ENCODE measurements around the gene NCOA1. TPM values are rescaled to one million over a fixed set of nuclear protein-coding genes. Genes with fewer than 3 reads are reported as not detected.
A peak's percentile ranks its signal among the peaks of the same experiment; 100 is the strongest.
"Not testable (repeated sequence)": the region's sequence is repeated elsewhere in the genome, so short reads cannot be mapped to it uniquely, and the experiment has no call there.

NCOA1 gene
- polyA plus RNA-seq, 6 donors from 2014 or later: 9.8 to 21.3 (median 12.6) TPM

- no peaks in the 10 kb centered on the region for H3K27me3 Mint-ChIP-seq
- H3K27ac Mint-ChIP-seq: peak overlapping the region in 1 of 6 donors; percentile 84
Measured at GRCh38 chr2:24515335-24515734, 24.3 kb downstream of the NCOA1 start.

DNA sequence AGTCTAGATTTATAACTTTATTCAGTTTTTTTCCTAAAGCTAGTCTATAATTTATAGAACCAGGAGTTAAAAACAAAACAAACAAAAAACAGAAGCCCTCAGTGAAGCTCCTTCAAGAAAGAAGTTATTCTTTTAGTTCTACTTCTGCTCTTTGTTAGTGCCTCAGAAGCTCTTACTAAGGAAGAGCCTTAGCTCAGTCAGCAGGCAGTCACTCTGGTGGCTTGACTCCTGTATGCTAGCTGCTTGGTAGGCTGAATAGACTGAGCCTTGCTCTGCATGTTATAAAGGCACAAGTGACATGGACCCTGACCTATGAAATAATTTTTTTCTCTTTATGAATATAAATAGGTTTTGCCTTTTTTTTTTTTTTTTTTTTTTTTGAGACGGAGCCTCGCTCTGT is 24.8 kb downstream of the NCOA1 start:
- peaks cover 0 to 4% (median 0%) of the 10 kb centered on the region in 7 donors for H3K9me3 Mint-ChIP-seq

More at GRCh38 chr2:24515335-24515734, 24.3 kb downstream of the NCOA1 start:
- no peak overlapping the region for H3K4me3 Mint-ChIP-seq
- ATAC-seq (ENCODE audit: low read depth in 2 of 2): no peak
- H3K4me1 Mint-ChIP-seq: peaks cover 19 to 35% (median 32%) of the 10 kb centered on the region in 3 donors
- H3K36me3 Mint-ChIP-seq: no peaks in the 10 kb centered on the region
- no peak for DNase-seq
- peaks cover 0 to 4% (median 0%) of the 10 kb centered on the region in 7 donors for H3K9me3 Mint-ChIP-seq

DNA sequence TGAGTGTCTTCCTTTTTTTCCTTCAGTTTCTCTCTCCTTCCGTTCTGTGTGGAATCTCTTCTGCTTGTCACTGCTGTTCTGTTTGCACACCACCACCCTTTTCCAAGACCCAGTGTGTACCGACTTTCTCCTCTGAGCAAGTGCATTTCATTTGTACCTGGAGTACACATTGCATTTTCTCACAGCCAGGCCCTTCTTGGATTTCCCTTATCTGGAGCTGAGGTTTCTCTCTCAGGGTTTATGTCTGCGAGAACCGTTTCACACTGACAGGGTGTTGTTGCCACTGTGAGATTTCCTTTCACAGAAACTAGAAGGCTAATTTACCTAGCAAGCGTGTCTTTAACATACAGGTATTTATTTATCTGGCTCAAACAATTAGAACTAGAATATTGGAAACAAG is 26.2 kb downstream of the NCOA1 start:
- Mint-ChIP-seq H3K4me1 (peaks cover 23 to 34% (median 26%) of the 10 kb centered on the region in 3 donors), H3K27ac (peak overlapping the region in 1 of 6 donors; percentile 15), H3K9me3 (peaks cover 0 to 4% (median 0%) of the 10 kb centered on the region in 7 donors), H3K4me3 (no peak overlapping the region), H3K36me3 (no peaks in the 10 kb centered on the region), H3K27me3 (no peaks in the 10 kb centered on the region)
- DNase-seq (no peak), ATAC-seq (ENCODE audit: low read depth in 2 of 2) (no peak)

More for the DNA sequence above, 24.8 kb downstream of the NCOA1 start:
- H3K36me3 Mint-ChIP-seq: no peaks in the 10 kb centered on the region
- no peak for DNase-seq
- ATAC-seq (ENCODE audit: low read depth in 2 of 2): no peak
- H3K27me3 Mint-ChIP-seq: no peaks in the 10 kb centered on the region
- H3K27ac Mint-ChIP-seq: peak overlapping the region in 1 of 6 donors; percentile 84
- no peak overlapping the region for H3K4me3 Mint-ChIP-seq
- H3K4me1 Mint-ChIP-seq: peaks cover 19 to 34% (median 29%) of the 10 kb centered on the region in 3 donors

GRCh38 chr2:24520175-24520574 is 29.1 kb downstream of the NCOA1 start:
- DNase-seq (no peak), ATAC-seq (ENCODE audit: low read depth in 2 of 2) (no peak)
- Mint-ChIP-seq H3K27me3 (no peaks in the 10 kb centered on the region), H3K36me3 (no peaks in the 10 kb centered on the region), H3K4me1 (peaks cover 26 to 47% (median 28%) of the 10 kb centered on the region in 3 donors), H3K9me3 (peaks cover 0 to 4% (median 0%) of the 10 kb centered on the region in 7 donors), H3K27ac (no peak overlapping the region), H3K4me3 (no peak overlapping the region)

- Mint-ChIP-seq H3K27me3 (no peaks in the 10 kb centered on the region), H3K4me1 (peaks cover 24 to 48% (median 34%) of the 10 kb centered on the region in 3 donors), H3K36me3 (no peaks in the 10 kb centered on the region), H3K4me3 (no peak overlapping the region), H3K27ac (peak overlapping the region in 1 of 6 donors; percentile 27), H3K9me3 (peaks cover 0 to 4% (median 0%) of the 10 kb centered on the region in 7 donors)
- no peak for ATAC-seq (ENCODE audit: low read depth in 2 of 2)
- no peak for DNase-seq
Measured at GRCh38 chr2:24521162-24521857, 30.3 kb downstream of the NCOA1 start.

DNA sequence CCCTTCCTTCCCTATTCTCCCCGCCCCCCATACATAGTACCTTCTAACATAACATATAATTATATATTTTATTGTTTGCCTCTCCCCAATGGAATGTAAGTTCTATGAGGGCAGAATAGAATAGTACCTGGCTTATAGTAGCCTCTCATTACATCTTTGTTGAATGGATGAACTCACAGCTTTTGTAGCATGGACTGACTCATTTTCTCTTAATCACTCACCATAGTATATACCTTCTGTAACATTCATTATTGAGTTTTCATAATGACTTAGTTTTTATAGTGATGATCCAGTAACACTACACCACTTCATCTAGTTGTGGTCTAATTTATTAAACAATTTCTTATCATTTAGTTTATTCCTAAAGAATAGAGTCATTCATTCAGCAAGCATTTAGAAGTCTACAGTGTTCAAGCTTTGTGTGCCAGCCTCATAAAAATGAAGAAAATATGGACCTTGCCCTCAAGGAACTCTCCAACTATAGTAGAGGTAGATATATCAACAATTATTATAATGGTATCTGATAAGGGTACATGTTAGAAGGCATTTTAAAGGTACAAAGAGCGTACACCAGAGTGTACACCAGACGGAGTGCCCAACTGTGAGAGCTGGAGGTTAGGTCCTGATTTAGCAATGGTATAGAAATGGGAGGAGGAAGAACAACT is 31.1 kb downstream of the NCOA1 start:
- Mint-ChIP-seq H3K27ac (peak overlapping the region in 1 of 6 donors; percentile 29), H3K36me3 (no peaks in the 10 kb centered on the region), H3K9me3 (peaks cover 0 to 4% (median 0%) of the 10 kb centered on the region in 7 donors), H3K4me1 (peaks cover 24 to 49% (median 36%) of the 10 kb centered on the region in 3 donors), H3K27me3 (no peaks in the 10 kb centered on the region), H3K4me3 (no peak overlapping the region)
- no peak for DNase-seq
- no peak for ATAC-seq (ENCODE audit: low read depth in 2 of 2)

GRCh38 chr2:24527536-24527935 is 36.5 kb downstream of the NCOA1 start:
- DNase-seq (no peak), ATAC-seq (ENCODE audit: low read depth in 2 of 2) (no peak)
- Mint-ChIP-seq H3K27me3 (no peaks in the 10 kb centered on the region), H3K4me3 (no peak overlapping the region), H3K27ac (no peak overlapping the region), H3K36me3 (no peaks in the 10 kb centered on the region), H3K9me3 (peaks cover 0 to 40% (median 30%) of the 10 kb centered on the region in 7 donors), H3K4me1 (peaks cover 8 to 37% (median 26%) of the 10 kb centered on the region in 3 donors)

DNA sequence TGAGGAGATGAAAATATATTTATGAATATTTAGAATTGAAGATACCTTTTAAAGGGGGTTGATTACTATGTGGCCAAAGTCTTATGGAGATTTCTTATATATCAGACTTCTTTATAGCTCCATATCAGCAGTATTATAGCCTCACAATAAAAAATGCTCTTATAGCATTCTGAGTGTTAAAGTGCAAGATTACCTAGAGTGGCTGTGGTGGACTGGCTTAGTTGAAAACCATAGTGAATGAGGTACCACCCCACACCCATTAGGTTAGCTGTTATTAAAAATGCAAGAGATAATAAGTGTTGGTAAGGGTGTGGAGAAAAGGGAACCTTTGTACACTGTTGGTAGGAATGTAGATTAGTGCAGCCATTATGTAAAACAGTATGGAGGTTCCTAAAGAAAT is 39.7 kb downstream of the NCOA1 start:
- Mint-ChIP-seq H3K27ac (no peak overlapping the region), H3K4me1 (peaks cover 2 to 45% (median 28%) of the 10 kb centered on the region in 3 donors), H3K4me3 (no peak overlapping the region), H3K27me3 (no peaks in the 10 kb centered on the region), H3K9me3 (peaks cover 9 to 60% (median 41%) of the 10 kb centered on the region in 7 donors), H3K36me3 (peaks cover 5 to 17% of the 10 kb centered on the region in 2 donors)
- ATAC-seq (ENCODE audit: low read depth in 2 of 2): no peak
- DNase-seq: no peak

DNA sequence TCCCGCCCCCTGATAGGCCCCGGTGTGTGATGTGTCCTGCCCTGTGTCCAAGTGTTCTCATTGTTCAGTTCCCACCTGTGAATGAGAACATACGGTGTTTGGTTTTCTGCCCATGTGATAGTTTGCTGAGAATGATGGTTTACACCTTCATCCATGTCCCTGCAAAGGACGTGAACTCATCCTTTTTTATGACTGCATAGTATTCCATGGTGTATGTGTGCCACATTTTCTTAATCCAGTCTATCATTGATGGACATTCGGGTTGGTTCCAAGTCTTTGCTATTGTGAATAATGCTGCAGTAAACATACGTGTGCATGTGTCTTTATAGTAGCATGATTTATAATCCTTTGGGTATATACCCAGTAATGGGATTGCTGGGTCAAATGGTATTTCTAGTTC is 40.6 kb downstream of the NCOA1 start:
- Mint-ChIP-seq H3K4me1 (peaks cover 5 to 43% (median 22%) of the 10 kb centered on the region in 3 donors), H3K36me3 (peaks cover 5 to 23% of the 10 kb centered on the region in 2 donors)
- not testable (repeated sequence) for ATAC-seq (ENCODE audit: low read depth in 2 of 2)

DNA sequence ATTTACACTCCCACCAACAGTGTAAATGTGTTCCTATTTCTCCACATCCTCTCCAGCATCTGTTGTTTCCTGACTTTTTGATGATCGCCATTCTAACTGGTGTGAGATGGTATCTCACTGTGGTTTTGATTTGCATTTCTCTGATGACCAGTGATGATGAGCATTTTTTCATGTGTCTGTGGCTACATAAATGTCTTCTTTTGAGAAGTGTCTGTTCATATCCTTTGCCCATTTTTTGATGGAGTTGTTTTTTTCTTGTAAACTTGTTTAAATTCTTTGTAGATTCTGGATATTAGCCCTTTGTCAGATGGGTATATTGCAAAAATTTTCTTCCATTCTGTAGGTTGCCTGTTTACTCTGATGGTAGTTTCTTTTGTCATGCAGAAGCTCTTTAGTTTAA is 41.0 kb downstream of the NCOA1 start:
- not testable (repeated sequence) for ATAC-seq (ENCODE audit: low read depth in 2 of 2); H3K27ac Mint-ChIP-seq; H3K27me3 Mint-ChIP-seq; DNase-seq
- peaks cover 8 to 46% (median 21%) of the 10 kb centered on the region in 3 donors for H3K4me1 Mint-ChIP-seq
- peaks cover 9 to 68% (median 44%) of the 10 kb centered on the region in 7 donors for H3K9me3 Mint-ChIP-seq
- H3K36me3 Mint-ChIP-seq: peaks cover 5 to 23% of the 10 kb centered on the region in 2 donors
- peak overlapping the region in 1 of 8 donors; percentile 10 for H3K4me3 Mint-ChIP-seq

More for the DNA sequence above, 40.6 kb downstream of the NCOA1 start:
- DNase-seq, H3K27ac Mint-ChIP-seq, H3K4me3 Mint-ChIP-seq, H3K27me3 Mint-ChIP-seq: not testable (repeated sequence)
- H3K9me3 Mint-ChIP-seq: peaks cover 9 to 68% (median 44%) of the 10 kb centered on the region in 7 donors

- peaks cover 9 to 67% (median 43%) of the 10 kb centered on the region in 7 donors for H3K9me3 Mint-ChIP-seq
- not testable (repeated sequence) for DNase-seq
Measured at GRCh38 chr2:24533574-24533973, 42.5 kb downstream of the NCOA1 start.

GRCh38 chr2:24538720-24539119 is 47.7 kb downstream of the NCOA1 start:
- peak; percentile 93 to 100 for ATAC-seq (ENCODE audit: low read depth in 2 of 2)
- Mint-ChIP-seq H3K4me1 (peaks cover 33 to 60% (median 39%) of the 10 kb centered on the region in 3 donors), H3K4me3 (peak overlapping the region in 1 of 8 donors; percentile 4), H3K27ac (no peak overlapping the region), H3K36me3 (peaks cover 27 to 46% of the 10 kb centered on the region in 2 donors), H3K9me3 (peaks cover 20 to 51% (median 24%) of the 10 kb centered on the region in 7 donors), H3K27me3 (no peaks in the 10 kb centered on the region)
- peak; percentile 18 for DNase-seq

More at GRCh38 chr2:24533574-24533973, 42.5 kb downstream of the NCOA1 start:
- H3K27ac Mint-ChIP-seq; ATAC-seq (ENCODE audit: low read depth in 2 of 2); H3K27me3 Mint-ChIP-seq: not testable (repeated sequence)
- H3K4me1 Mint-ChIP-seq: peaks cover 10 to 39% (median 19%) of the 10 kb centered on the region in 3 donors
- H3K4me3 Mint-ChIP-seq: peak overlapping the region in 1 of 8 donors; percentile 18
- peaks cover 6 to 23% of the 10 kb centered on the region in 2 donors for H3K36me3 Mint-ChIP-seq

DNA sequence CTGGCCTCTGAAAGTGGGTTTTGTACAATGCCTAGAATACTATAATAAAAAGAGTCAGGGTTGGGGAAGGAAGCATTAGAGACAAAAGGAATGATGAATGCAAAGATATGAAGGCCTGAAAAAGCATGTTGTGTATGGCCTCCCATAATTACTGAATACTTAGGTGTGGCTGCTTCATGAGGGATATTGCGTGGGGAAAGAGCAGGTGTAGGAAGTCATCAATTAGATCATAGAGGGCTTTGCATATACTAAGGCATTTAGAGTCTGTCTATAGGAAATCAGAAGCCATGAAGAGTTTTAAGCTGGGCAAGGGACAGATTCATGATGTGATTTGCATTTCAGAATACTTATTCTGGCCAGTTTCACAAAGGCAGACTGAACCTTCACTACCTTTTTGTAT is 48.2 kb downstream of the NCOA1 start:
- Mint-ChIP-seq H3K36me3 (peaks cover 31 to 49% of the 10 kb centered on the region in 2 donors), H3K9me3 (peaks cover 20 to 55% (median 26%) of the 10 kb centered on the region in 7 donors), H3K4me3 (peak overlapping the region in 2 of 8 donors; percentile 2 to 4), H3K4me1 (peaks cover 37 to 61% (median 44%) of the 10 kb centered on the region in 3 donors), H3K27ac (peak overlapping the region in 1 of 6 donors; percentile 4), H3K27me3 (no peaks in the 10 kb centered on the region)
- DNase-seq (no peak), ATAC-seq (ENCODE audit: low read depth in 2 of 2) (no peak)

Data from naive B cell (primary cell).